DMS114 treated with DMSO at 0.1 percent for 48 hours (cell line): ENCODE measurements around the gene TRMT11.
A peak's percentile ranks its signal among the peaks of the same experiment; 100 is the strongest.
"Not testable (repeated sequence)": the region's sequence is repeated elsewhere in the genome, so short reads cannot be mapped to it uniquely, and the experiment has no call there.

ENCODE experiments used
- DNase-seq: peaks from one replicate; lab custom pipeline; 2025; ENCODE audit not compliant: unreplicated experiment; lab: John Stamatoyannopoulos, UW

Gene TRMT11

GRCh38 chr6:125991653-125992052, 5.3 kb downstream of the TRMT11 start:
- DNase-seq, result no peak

DNA sequence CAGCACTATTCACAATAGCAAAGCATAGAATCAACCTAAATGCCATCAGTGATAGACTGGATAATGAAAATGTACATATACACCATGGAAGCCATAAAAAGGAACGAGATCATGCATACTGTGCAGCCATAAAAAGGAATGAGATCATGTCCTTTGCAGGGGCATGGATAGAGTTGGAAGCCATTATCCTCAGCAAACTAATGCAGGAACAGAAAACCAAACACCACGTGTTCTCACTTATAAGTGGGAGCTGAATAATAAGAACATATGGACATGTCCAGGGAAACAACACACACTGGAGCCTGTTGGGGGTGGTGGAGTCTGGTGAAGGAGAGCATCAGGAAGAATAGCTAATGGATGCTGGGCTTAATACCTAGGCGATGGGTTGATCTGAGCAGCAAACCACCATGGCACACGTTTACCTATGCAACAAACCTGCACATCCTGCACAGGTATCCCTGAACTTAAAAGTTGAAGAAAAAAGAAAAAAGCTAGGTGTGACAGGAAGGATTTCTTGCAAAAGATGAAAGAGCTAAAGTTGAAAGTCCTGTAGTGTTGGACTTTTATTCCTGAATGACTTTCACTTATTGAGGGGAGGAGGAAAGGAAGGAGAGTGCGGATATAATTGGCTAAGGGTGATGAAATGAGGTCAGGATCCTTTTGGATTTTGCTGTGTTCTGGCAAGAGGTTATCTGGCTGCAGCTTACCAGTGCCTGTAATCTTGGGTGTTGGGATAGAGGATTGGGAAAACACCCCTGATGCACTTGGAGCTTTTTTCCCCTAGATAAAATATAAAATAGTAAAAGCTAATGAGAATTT, 8.5 kb downstream of the TRMT11 start:
- no peak for DNase-seq

DNA sequence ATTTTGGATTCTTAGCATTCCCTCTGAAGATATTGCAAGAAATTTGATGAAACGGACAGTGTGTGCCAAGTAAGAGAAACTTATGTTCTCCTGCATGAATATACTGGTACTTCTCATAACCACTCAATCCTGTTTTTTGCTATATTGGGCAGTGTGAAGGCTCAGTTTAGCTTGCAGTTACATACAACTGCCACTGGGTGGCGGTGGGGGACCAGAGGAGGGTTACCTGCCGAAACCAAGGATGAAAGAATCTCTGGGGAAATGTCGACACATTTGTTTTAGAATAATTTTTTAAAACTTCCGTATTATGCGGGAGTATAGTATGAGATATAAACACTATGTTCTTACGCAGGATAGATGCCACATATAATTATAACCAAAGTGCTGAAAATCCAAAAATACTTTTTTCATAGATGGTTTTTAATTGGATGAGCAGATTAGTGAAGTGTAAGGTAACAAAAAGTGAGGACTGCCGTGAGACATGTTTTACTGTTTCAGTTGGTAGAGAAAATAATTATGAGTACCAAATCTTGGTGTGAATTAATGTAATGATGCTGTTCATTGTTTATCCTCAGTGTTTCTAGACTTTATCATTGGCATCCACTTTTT, 9.7 kb downstream of the TRMT11 start:
- peak; percentile 33 for DNase-seq

GRCh38 chr6:126002755-126003679, 16.7 kb downstream of the TRMT11 start:
- no peak for DNase-seq

DNA sequence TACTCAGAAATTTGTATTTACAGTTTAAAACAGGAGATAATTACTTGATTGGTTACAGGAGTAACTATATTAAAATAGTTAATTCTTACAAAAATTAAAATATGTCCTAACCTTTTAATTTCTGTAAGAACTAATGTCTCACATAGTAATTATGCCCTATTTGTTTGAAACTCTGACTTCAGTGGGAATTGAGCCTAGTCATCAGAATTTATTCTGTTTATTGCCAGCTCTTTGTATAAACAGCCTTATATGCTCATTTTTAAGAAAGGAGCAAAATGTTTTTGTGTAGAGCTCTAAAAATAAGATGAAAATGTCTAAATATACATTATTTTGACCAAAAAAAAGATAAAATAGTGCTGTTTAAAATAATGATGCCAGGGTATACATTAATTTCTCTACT, 21.5 kb downstream of the TRMT11 start:
- DNase-seq, result no peak

- DNase-seq, result no peak
Measured at GRCh38 chr6:126010040-126010439, 23.7 kb downstream of the TRMT11 start.

- no peak for DNase-seq
Measured at GRCh38 chr6:126015863-126016262, 29.5 kb downstream of the TRMT11 start.

DNA sequence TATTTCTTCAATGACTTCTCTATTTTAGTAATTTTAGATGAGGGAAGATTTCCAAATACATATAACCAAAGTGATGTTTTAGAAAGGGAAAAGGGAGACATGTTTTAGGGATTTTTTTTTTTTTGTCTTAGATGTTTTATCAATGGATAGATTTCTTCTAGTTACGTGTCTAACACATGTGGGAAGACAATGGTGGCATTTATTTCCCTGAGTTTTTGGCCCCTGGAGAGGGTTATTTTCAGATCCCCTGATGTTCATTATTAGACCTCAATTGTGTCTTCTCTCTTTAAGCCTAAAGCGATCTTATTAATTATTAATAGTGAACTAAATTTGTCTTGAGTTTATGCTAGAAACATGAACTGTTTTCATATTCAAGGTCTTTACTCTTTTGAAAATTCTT, 30.3 kb downstream of the TRMT11 start:
- DNase-seq, result no peak

GRCh38 chr6:126017668-126018067, 31.3 kb downstream of the TRMT11 start:
- DNase-seq, result no peak

DNA sequence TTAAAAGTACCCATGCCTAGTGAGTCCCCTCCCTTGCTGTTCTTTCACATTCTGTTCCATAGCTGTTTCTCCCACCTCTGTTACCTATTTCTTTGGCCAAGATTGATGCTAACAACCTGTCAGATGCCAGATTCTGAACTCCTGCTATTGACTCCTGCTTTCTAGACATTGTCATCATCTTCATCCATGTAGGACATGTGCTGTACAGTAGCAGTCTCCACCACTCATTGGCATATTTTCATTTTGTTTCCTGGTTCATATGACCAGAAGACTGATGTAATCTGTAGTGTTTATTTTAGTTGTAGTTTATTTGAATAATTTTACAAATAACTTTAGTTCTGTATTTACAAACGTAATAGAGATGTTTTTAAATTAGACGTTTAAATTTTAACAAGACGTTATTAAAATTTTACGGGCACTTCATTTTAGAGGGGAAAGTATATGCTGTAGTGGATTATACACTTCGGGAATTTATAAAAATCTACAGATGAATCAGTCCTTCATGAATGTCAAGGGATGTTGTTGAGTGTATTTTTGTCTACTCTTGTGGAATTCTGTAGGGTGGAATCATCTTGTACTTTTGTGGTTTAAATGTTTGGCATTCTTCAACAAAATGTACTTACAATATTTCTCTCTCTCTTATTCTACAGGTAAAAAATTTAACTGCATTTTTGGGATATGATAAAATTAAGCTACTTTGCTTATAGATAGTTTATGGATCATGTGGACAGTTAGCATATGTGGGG, 34.1 kb downstream of the TRMT11 start:
- DNase-seq, result no peak

GRCh38 chr6:126023474-126023873, 37.1 kb downstream of the TRMT11 start:
- not testable (repeated sequence) for DNase-seq

DNA sequence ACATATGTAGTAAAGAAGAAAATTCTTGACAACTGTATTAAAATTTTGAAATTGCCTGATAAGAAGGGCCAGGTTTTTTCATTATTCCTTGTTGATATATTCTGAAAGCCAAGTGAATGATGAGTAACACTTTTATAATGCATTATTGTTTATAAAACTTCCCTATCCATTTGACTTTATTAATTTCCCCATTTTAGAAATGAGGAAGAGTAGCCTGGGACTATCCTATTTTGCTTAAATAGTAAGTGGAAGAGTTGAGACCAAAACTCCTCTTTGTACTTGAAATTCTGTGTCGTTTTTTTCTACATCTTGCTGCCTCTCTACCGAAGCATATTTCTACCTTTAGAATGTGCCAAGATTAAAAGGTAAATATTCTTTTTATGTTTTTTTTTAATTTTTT, 39.7 kb downstream of the TRMT11 start:
- DNase-seq, result no peak

GRCh38 chr6:126027601-126028000, 41.3 kb downstream of the TRMT11 start:
- DNase-seq, result no peak

- no peak for DNase-seq
Measured at GRCh38 chr6:126030045-126030444, 43.7 kb downstream of the TRMT11 start.

DNA sequence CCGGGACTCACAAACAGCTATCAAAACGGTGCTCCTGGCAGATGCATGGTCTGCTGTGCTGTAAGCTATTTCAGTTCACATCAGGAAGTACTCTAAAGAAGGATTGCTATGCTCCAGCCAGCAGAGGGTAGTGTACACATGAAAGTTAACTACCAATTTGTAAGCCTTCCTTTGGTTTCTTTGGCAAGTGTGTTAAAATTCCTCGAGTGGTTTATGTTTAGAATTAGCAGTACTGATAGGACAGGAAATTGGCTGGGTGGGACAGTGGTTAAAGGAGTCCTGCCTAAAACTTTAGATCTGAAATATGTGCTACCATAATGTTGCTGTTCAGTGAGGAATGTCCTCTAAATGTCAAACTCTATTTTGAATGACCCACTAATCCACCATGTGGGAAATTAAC, 47.4 kb downstream of the TRMT11 start:
- peak; percentile 48 for DNase-seq

- no peak for DNase-seq
Measured at GRCh38 chr6:126034656-126035055, 48.3 kb downstream of the TRMT11 start.

DNA sequence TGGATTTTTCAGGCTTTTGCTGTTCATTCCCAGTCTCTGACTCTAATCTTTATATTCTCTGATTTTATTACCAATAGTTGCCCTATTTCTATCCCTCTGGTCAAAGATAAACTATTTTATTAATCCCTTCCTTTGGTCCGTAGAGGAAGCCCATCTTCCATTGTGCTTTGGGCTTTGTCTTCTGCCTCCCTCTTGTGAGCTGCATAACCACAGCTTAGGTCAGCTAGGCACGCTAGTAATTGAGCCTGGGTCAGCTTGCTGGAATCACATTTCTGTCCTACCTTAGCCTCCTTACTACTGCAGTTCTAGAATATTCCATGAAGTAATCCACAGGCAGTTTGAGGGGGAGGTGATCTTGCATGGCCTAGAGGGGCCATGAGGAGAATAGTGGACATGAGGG, 49.4 kb downstream of the TRMT11 start:
- DNase-seq, result no peak

GRCh38 chr6:126038234-126038633, 51.9 kb downstream of the TRMT11 start:
- no peak for DNase-seq

GRCh38 chr6:126039284-126039683, 52.9 kb downstream of the TRMT11 start:
- DNase-seq, result no peak

DNA sequence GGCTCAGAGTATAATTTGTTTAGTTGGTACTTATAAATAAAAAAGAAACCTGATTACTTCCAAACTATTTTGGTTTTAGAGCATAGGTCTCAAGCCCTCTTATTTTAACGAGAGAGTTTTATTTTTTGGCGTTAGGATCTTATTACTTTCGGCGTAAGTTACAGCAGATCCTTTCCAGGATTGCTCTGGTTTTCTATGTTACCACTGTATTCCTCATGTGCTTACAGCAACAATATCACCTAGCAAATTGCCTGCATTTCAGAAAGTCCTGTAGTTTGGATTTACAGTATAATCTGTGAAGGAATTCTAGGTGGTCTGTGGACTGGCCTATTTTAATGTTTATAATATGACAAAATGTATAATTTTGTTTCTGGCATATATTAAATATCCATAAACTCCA, 54.1 kb downstream of the TRMT11 start:
- DNase-seq, result no peak

GRCh38 chr6:126040826-126041225, 54.5 kb downstream of the TRMT11 start:
- no peak for DNase-seq
